Astrocyte (in vitro differentiated cells and primary cell): ENCODE measurements around the gene GABPA. TPM values are rescaled to one million over a fixed set of nuclear protein-coding genes. Genes with fewer than 3 reads are reported as not detected.

Experiments
- DNase-seq: peaks from one replicate; pipeline ENCODE4 v3.0.0-alpha.2; 2010; ENCODE audit warnings: low read depth
- FAIRE-seq: peaks from 2 replicates; lab custom pipeline; 2011; peaks lifted over from hg19 to GRCh38; lab: Jason Lieb, UNC
- H2AFZ ChIP-seq: 2 replicates; pipeline ENCODE4 v1.6.0; 2012; ENCODE audit warnings: low read depth, low read length, inconsistent platforms
- H3K27ac ChIP-seq: 2 replicates; pipeline ENCODE4 v1.5.1; 2011; ENCODE audit warnings: low read depth, low read length, inconsistent platforms
- H3K27me3 ChIP-seq: 2 replicates; pipeline ENCODE4 v1.6.0; 2011; ENCODE audit warnings: low read length, inconsistent platforms; ENCODE audit not compliant: insufficient read depth
- H3K36me3 ChIP-seq: 2 replicates; pipeline ENCODE4 v1.5.1; 2011; ENCODE audit warnings: low read length, inconsistent platforms; ENCODE audit not compliant: insufficient read depth
- H3K4me1 ChIP-seq: 2 replicates; pipeline ENCODE4 v1.5.1; 2011; ENCODE audit warnings: low read length, inconsistent platforms; ENCODE audit not compliant: insufficient read depth
- H3K4me2 ChIP-seq: 2 replicates; pipeline ENCODE4 v1.6.0; 2012; ENCODE audit warnings: low read length, inconsistent platforms
- H3K4me3 ChIP-seq: 2 replicates; pipeline ENCODE4 v1.5.1; 2011; ENCODE audit warnings: low read depth, mild to moderate bottlenecking, low read length, inconsistent platforms; ENCODE audit not compliant: insufficient read depth
- H3K79me2 ChIP-seq: 2 replicates; pipeline ENCODE4 v1.6.0; 2012; ENCODE audit warnings: mild to moderate bottlenecking, low read length, inconsistent platforms; ENCODE audit not compliant: insufficient read depth
- H3K9ac ChIP-seq: 2 replicates; pipeline ENCODE4 v1.6.0; 2012; ENCODE audit warnings: mild to moderate bottlenecking, low read length, inconsistent platforms
- H3K9me3 ChIP-seq: 2 replicates; pipeline ENCODE4 v1.5.1; 2012; ENCODE audit warnings: low read depth, mild to moderate bottlenecking, low read length, inconsistent platforms; ENCODE audit not compliant: insufficient read depth
- H4K20me1 ChIP-seq: 2 replicates; pipeline ENCODE4 v1.6.0; 2012; ENCODE audit warnings: low read length, inconsistent platforms; ENCODE audit not compliant: insufficient read depth
- H3K27ac Mint-ChIP-seq: one replicate; pipeline ENCODE4 v1.8.0; 2021; ENCODE audit warnings: mild to moderate bottlenecking, mixed read lengths; ENCODE audit not compliant: unreplicated experiment
- H3K27me3 Mint-ChIP-seq: one replicate; pipeline ENCODE4 v1.8.0; 2021; ENCODE audit warnings: low read depth, mixed read lengths; ENCODE audit not compliant: unreplicated experiment
- H3K36me3 Mint-ChIP-seq: one replicate; pipeline ENCODE4 v1.8.0; 2021; ENCODE audit warnings: low read depth, mixed read lengths; ENCODE audit not compliant: unreplicated experiment
- H3K4me1 Mint-ChIP-seq: one replicate; pipeline ENCODE4 v1.8.0; 2021; ENCODE audit warnings: low read depth, mixed read lengths; ENCODE audit not compliant: unreplicated experiment
- H3K4me3 Mint-ChIP-seq: one replicate; pipeline ENCODE4 v1.8.0; 2021; ENCODE audit warnings: mild to moderate bottlenecking, moderate library complexity, mixed read lengths; ENCODE audit not compliant: unreplicated experiment
- H3K9me3 Mint-ChIP-seq: one replicate; pipeline ENCODE4 v1.8.0; 2021; ENCODE audit warnings: mild to moderate bottlenecking, mixed read lengths; ENCODE audit not compliant: unreplicated experiment
- CTCF ChIP-seq: IDR thresholded peaks from 2 replicates; pipeline ENCODE4 v1.5.1; 2011; ENCODE audit warnings: low read depth, mild to moderate bottlenecking, inconsistent platforms, low read length, moderate library complexity; ENCODE audit not compliant: insufficient read depth
- EZH2 ChIP-seq: IDR thresholded peaks from 2 replicates; pipeline ENCODE4 v1.6.1; 2012; ENCODE audit warnings: mild to moderate bottlenecking, low read length, inconsistent platforms; ENCODE audit not compliant: insufficient read depth
- total RNA-seq: library from RNA; stranded (reverse); gene quantifications from 2 replicates; pipeline ENCODE4 v1.2.1, GENCODE V29; 2021

GABPA gene
- total RNA-seq, 1 donor from 2014 or later = 23.6 TPM

GRCh38 chr21:25807191-25807590 is 72.4 kb downstream of the GABPA start:
- Histone ChIP-seq H2AFZ (no peak overlapping the region), H3K4me3 (no peak overlapping the region), H3K4me2 (no peak overlapping the region), H3K79me2 (no peaks in the 10 kb centered on the region), H3K9ac (no peak overlapping the region), H3K36me3 (no peaks in the 10 kb centered on the region), H3K27me3 (no peaks in the 10 kb centered on the region), H3K9me3 (no peaks in the 10 kb centered on the region), H3K4me1 (no peaks in the 10 kb centered on the region), H4K20me1 (no peaks in the 10 kb centered on the region), H3K27ac (no peak overlapping the region)
- H3K4me3 Mint-ChIP-seq = no peak overlapping the region
- no peaks in the 10 kb centered on the region for H3K36me3 Mint-ChIP-seq
- no peak for FAIRE-seq
- DNase-seq = no peak
- H3K9me3 Mint-ChIP-seq = no peaks in the 10 kb centered on the region
- no peaks in the 10 kb centered on the region for H3K4me1 Mint-ChIP-seq
- H3K27ac Mint-ChIP-seq = no peak overlapping the region
- TF ChIP-seq CTCF = no peak
- no peak for TF ChIP-seq EZH2
- no peaks in the 10 kb centered on the region for H3K27me3 Mint-ChIP-seq

GRCh38 chr21:25809013-25809412 is 74.2 kb downstream of the GABPA start:
- H3K4me3 Mint-ChIP-seq = no peak overlapping the region
- Histone ChIP-seq H3K4me2 (no peak overlapping the region), H3K79me2 (no peaks in the 10 kb centered on the region), H3K36me3 (no peaks in the 10 kb centered on the region), H3K9me3 (no peaks in the 10 kb centered on the region), H3K27me3 (no peaks in the 10 kb centered on the region), H2AFZ (no peak overlapping the region), H3K4me1 (no peaks in the 10 kb centered on the region), H4K20me1 (no peaks in the 10 kb centered on the region), H3K4me3 (no peak overlapping the region), H3K9ac (no peak overlapping the region), H3K27ac (no peak overlapping the region)
- H3K36me3 Mint-ChIP-seq = no peaks in the 10 kb centered on the region
- H3K27me3 Mint-ChIP-seq = no peaks in the 10 kb centered on the region
- no peak for TF ChIP-seq CTCF
- no peak for TF ChIP-seq EZH2
- FAIRE-seq (no peak), DNase-seq (no peak)
- no peak overlapping the region for H3K27ac Mint-ChIP-seq
- H3K4me1 Mint-ChIP-seq = no peaks in the 10 kb centered on the region
- no peaks in the 10 kb centered on the region for H3K9me3 Mint-ChIP-seq

GRCh38 chr21:25811186-25811585 is 76.4 kb downstream of the GABPA start:
- no peak for FAIRE-seq
- Mint-ChIP-seq H3K4me3 (no peak overlapping the region), H3K36me3 (no peaks in the 10 kb centered on the region), H3K27ac (no peak overlapping the region), H3K9me3 (no peaks in the 10 kb centered on the region), H3K4me1 (no peaks in the 10 kb centered on the region), H3K27me3 (no peaks in the 10 kb centered on the region)
- Histone ChIP-seq H3K4me1 (no peaks in the 10 kb centered on the region), H3K4me2 (no peak overlapping the region), H3K4me3 (no peak overlapping the region), H3K27ac (no peak overlapping the region), H2AFZ (no peak overlapping the region), H4K20me1 (no peaks in the 10 kb centered on the region), H3K79me2 (no peaks in the 10 kb centered on the region), H3K36me3 (no peaks in the 10 kb centered on the region), H3K9me3 (no peaks in the 10 kb centered on the region), H3K27me3 (no peaks in the 10 kb centered on the region), H3K9ac (no peak overlapping the region)
- no peak for DNase-seq
- TF ChIP-seq EZH2 (no peak), CTCF (no peak)
